ENCODE measurements around the gene PALB2.

Gene PALB2

GRCh38 chr16:23556881-23557778 is 84.0 kb downstream of the PALB2 start, which contains the start of the genes EARS2 and UBFD1:
Gene EARS2 (minus strand): TSS chr16:23557350. CDS start chr16:23557343, 7 bp downstream.
Gene UBFD1 (plus strand): TSS chr16:23557727. CDS start chr16:23557743, 16 bp downstream.
- H3K27ac ChIP-seq: peak within 1 kb of the TSS; percentile 76
- peak; percentile 89 for DNase-seq (ENCODE audit: low read depth, low spot score)

GRCh38 chr16:23554536-23554935 is 86.6 kb downstream of the PALB2 start:
- no peak overlapping the region for H3K27ac ChIP-seq
- no peak for DNase-seq (ENCODE audit: low read depth, low spot score)
